Coronary artery (tissue), 2 donors: ENCODE data around the gene SNAPC4.
A peak's percentile ranks its signal among the peaks of the same experiment; 100 is the strongest.

ENCODE experiments used
- DNase-seq: peaks from one replicate; pipeline ENCODE4 v3.0.0-alpha.2; 2017; ENCODE audit warnings: low spot score
- H3K27ac ChIP-seq, 2 donors: fragments of 200-600 bp; sonication (generic); one replicate each; pipeline ENCODE4 v1.5.1; 2016 to 2019
- H3K4me3 ChIP-seq: fragments of 200-600 bp; sonication (generic); 2 replicates; pipeline ENCODE4 v1.5.1; 2016; ENCODE audit warnings: mild to moderate bottlenecking, moderate library complexity
- CTCF ChIP-seq: fragments of 200-600 bp; sonication (generic); IDR thresholded peaks from one replicate; pipeline ENCODE4 v1.5.1; 2019; ENCODE audit warnings: antibody characterized with exemption

Gene SNAPC4

GRCh38 chr9:136359774-136360718 lies 39.9 kb downstream of the SNAPC4 start:
- Histone ChIP-seq H3K27ac (peak overlapping the region in 1 of 2 donors; percentile 26), H3K4me3 (no peak overlapping the region)
- no peak for DNase-seq
- TF ChIP-seq CTCF = no peak

DNA sequence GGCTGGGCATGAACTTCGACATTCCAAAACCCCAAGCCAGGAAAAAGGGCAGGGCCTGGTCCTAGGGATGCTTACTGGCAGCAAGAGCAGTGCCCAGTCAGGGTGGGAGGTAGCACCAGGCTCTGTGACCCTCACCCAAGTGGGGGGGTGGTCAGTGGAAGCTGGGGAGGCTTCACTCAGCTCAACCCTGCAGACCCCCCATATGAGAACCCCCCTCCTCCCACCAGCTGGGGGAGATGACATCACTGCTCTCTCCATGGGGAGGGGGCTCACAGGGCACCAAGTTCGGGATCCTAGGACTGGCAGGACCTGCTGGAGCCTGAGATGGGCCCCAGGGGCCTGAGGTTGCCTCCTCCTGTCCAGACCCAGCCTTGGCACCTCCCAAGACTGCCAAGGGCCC lies 41.1 kb downstream of the SNAPC4 start:
- H3K4me3 ChIP-seq = no peak overlapping the region
- H3K27ac ChIP-seq = no peak overlapping the region
- DNase-seq = no peak
- TF ChIP-seq CTCF = no peak

DNA sequence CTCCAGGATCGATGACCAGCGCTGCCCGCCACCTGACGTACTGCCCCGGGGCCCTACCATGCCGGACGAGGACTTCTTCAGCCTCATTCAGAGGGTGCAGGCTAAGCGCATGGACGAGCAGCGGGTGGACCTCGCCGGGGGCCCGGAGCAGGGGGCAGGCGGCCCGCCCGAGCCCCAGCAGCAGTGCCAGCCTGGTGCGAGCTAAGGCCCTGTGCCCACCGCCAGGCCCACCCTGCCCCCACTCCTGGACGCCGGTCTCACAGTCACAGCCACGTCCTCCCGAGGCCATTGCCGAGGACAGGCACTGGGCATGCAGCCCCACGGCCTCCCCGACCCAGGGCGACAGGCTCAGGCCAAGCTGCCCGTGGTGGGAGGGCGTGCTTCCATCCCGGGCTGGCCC lies 42.0 kb downstream of the SNAPC4 start:
- Histone ChIP-seq H3K4me3 (no peak overlapping the region), H3K27ac (no peak overlapping the region)
- DNase-seq = no peak
- TF ChIP-seq CTCF = no peak

DNA sequence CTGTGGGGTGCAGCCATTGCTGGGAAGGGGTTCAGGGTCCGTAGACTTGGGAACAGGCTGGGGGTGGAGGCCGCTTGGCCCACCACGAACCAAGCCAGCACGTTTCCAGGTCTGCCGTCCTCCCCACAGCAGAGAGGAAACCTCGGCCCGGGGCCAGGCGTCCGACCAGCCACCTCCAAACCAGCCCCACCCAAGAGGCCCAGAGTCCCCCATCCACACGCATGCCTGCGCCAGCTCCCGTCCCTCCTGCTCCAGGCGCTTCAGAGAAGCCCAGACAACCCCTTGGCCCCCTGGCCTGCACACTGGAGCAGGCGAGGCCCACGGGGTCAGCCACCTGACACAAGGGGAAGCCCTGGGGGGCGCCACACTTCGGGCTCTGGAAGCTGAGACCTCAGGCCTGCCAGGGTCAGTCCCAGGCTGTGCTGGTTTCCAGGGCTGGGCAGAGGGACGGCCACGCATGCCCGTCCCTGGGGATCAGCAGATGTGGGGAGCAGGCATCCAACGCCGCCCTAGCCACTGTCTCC lies 42.7 kb downstream of the SNAPC4 start:
- Histone ChIP-seq H3K4me3 (no peak overlapping the region), H3K27ac (no peak overlapping the region)
- no peak for DNase-seq
- TF ChIP-seq CTCF = no peak

- Histone ChIP-seq H3K27ac (no peak overlapping the region), H3K4me3 (no peak overlapping the region)
- DNase-seq = no peak
- no peak for TF ChIP-seq CTCF
These were observed 44.1 kb downstream of the SNAPC4 start for GRCh38 chr9:136355616-136356557.

DNA sequence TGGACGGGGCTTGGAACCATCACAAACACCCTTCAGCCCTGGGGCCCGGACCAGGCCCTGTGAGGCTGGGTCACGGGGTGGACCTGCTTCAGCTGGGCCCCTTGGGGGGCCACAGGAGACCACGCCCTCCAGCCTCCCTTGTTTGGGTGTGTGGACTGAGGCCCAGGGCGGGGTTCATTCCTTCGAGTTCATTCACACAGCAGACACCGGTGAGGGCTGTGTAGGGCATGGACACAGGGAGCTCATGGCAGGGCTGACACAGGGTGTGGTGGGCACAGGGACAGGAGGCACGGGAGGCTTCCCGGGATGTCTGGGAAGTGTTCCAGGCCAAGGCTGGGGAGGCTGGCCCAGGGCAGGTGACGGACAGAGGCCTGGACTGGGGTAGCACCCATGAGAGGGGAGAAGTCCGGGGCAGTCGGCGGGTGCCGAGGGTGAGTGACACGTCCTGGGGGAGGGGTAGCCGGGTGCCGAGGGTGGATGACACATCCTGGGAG lies 45.3 kb downstream of the SNAPC4 start:
- Histone ChIP-seq H3K4me3 (no peak overlapping the region), H3K27ac (peak overlapping the region in 1 of 2 donors; percentile 39)
- no peak for TF ChIP-seq CTCF
- DNase-seq = no peak
